Uterus (tissue), 2 donors: Measurements from ENCODE around the gene DENND1A.

Source experiments
- POLR2A ChIP-seq, 2 donors: fragments of 450-650 bp; IDR thresholded peaks; one replicate each; pipeline ENCODE4 v1.6.1; 2016; ENCODE audit warnings: antibody characterized with exemption in 2 of 2, mild to moderate bottlenecking in 1 of 2, moderate library complexity in 1 of 2
- TF ChIP-seq, protein P1 (sequence below), 4 experiments: fragments of 200-600 bp in 2 of 4; fragments of 450-650 bp in 2 of 4; sonication (generic) in 2 of 4; IDR thresholded peaks; one replicate each; pipeline ENCODE4 v1.5.1; 2016 to 2019; ENCODE audit warnings: antibody characterized with exemption in 4 of 4, mild to moderate bottlenecking in 2 of 4, moderate library complexity in 1 of 4

DNA sequence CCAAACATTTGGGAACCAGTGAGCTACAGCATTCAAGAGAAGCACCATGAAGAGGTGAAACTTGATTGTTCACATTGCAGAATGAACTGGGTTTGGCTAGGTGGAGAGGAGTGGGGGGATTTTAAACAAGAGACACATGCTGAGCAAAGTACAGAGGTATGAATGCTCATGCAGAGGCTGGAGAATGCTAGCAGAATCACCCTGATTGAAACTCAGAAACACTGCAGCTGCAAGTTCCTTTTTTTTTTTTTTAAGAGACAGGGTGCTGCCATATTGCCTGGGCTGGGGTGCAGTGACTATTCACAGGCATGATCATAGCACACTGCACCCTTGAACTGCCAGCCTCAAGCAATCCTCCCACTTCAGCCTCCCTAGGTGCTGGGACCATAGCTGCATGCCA is 35.1 kb downstream of the DENND1A start:
- TF ChIP-seq, protein P1, sequence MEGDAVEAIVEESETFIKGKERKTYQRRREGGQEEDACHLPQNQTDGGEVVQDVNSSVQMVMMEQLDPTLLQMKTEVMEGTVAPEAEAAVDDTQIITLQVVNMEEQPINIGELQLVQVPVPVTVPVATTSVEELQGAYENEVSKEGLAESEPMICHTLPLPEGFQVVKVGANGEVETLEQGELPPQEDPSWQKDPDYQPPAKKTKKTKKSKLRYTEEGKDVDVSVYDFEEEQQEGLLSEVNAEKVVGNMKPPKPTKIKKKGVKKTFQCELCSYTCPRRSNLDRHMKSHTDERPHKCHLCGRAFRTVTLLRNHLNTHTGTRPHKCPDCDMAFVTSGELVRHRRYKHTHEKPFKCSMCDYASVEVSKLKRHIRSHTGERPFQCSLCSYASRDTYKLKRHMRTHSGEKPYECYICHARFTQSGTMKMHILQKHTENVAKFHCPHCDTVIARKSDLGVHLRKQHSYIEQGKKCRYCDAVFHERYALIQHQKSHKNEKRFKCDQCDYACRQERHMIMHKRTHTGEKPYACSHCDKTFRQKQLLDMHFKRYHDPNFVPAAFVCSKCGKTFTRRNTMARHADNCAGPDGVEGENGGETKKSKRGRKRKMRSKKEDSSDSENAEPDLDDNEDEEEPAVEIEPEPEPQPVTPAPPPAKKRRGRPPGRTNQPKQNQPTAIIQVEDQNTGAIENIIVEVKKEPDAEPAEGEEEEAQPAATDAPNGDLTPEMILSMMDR (IDR thresholded peaks at IDR 0.05), result no peak
- no peak for TF ChIP-seq POLR2A (IDR thresholded peaks at IDR 0.05)
